22Rv1 (cell line): ENCODE measurements around the gene S1PR1.
"Not testable (repeated sequence)": the region's sequence is repeated elsewhere in the genome, so short reads cannot be mapped to it uniquely, and the experiment has no call there.

Source experiments
- H3K27ac ChIP-seq: fragments of 450-650 bp; 2 replicates; pipeline ENCODE4 v1.5.1; 2017
- CTCF ChIP-seq: fragments of 450-650 bp; IDR thresholded peaks from 2 replicates; pipeline ENCODE4 v1.5.1; 2017; ENCODE audit warnings: mild to moderate bottlenecking
- ZFX ChIP-seq: fragments of 450-650 bp; IDR thresholded peaks from 2 replicates; pipeline ENCODE4 v1.6.1; 2017; ENCODE audit warnings: antibody characterized with exemption, borderline replicate concordance

The S1PR1 gene

DNA sequence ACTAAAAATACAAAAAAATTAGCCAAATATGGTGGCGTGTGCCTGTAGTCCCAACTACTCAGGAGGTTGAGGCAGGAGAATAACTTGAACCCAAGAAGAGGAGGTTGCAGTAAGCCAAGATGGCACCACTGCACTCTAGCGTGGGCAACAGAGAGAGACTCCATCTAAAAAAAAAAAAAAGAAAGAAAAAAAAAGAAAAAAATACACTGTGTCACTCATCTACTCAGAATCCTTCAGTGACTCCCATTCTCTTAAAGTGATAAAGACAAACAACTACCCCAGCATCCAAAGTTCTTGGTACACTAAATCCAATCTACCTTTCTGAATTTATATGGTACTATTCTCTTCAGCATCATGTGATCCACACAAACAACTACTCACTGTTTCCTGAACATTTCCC is 40.2 kb upstream of the S1PR1 start:
- no peak overlapping the region for H3K27ac ChIP-seq
- no peak for TF ChIP-seq ZFX
- no peak for TF ChIP-seq CTCF

GRCh38 chr1:101198842-101199636 is 37.8 kb upstream of the S1PR1 start:
- no peak overlapping the region for H3K27ac ChIP-seq
- TF ChIP-seq ZFX (no peak), CTCF (no peak)

DNA sequence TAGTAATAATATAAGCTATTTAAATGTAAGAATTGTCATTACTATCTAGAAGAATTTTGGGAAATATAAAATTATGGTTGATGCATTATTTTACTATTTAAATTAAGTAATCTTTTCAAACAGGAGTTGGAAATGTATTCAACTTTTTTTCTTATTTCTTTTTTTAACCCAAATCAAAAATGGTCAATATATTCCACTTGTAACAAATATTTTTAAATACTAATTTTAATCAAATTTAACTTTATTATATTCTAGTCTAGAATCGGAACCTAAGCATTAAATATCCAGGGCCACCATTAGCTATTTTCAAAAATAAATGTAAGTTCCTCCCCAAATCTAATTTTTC is 37.2 kb upstream of the S1PR1 start:
- H3K27ac ChIP-seq = no peak overlapping the region
- no peak for TF ChIP-seq CTCF
- TF ChIP-seq ZFX = no peak

DNA sequence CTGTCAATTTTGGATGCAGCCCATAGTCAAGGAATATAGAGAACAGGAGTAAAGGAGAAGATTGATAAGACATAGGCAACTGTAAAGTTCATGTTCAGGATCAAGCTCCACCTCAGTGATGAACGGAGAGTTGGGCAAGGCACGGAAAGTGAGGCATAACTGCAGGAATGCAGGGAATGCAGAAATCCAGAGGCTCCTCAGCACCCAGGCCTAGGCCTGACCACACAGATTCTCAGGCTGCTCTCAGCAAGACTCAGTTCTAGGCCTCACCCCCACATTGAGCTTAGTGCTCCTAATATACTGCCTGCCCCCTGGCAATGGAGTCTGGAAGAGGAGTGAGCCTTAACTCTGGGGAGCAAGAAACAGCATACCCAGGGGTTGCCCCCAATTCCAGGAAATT is 36.3 kb upstream of the S1PR1 start:
- no peak overlapping the region for H3K27ac ChIP-seq
- TF ChIP-seq CTCF (no peak), ZFX (no peak)

DNA sequence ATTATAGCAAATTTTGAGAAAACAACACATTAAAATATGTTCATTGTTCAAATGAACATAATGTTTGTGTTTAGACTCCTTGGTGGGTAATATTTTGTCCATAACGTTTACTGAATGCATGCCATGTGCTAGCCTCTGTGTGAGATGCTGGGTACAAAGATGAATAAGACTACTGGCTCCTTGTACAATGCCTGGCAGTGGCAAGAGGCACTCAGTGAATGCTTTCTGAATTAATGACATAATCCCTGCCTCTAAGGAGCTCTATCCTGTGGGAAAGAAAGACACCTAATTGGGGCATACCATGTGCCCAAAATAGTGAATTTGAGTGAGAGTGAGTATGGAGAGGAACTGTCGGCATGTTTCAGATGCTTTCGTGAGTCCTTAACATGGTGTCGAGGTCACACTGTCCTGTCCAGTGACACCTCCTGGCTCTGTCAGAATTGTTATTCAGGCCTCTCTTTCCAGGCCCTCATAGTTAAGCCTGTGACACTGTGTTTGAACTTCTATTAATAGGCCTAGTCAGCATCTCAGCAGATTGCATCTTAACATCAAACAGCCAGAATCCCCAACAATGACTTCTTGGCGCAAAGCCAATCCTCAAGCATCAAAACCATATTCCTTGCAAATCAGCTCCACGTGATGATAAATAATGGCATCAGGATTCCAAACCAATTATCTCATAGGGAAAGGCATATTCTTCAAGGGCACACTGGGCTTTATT is 32.8 kb upstream of the S1PR1 start:
- H3K27ac ChIP-seq = no peak overlapping the region
- no peak for TF ChIP-seq ZFX
- TF ChIP-seq CTCF = no peak

GRCh38 chr1:101205457-101205856 is 31.4 kb upstream of the S1PR1 start:
- TF ChIP-seq CTCF = no peak
- TF ChIP-seq ZFX = no peak
- H3K27ac ChIP-seq = no peak overlapping the region

- H3K27ac ChIP-seq = not testable (repeated sequence)
Observed at GRCh38 chr1:101206139-101206538, 30.7 kb upstream of the S1PR1 start.

DNA sequence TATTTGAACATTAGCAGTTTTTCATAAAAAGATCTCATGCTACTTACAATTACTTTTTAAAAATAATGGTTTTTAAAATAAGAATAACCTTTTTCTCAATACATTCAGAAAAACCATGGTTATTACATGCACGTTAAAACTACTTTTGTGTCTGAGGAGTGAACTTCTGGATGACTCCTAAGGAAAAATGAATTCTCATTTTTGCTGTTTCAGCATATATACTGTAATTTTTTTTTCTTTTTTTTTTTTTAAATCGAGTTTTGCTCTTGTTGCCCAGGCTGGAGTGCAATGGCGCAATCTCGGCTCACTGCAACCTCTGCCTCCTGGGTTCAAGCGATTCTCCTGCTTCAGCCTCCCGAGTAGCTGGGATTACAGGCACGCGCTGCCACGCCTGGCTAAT is 29.5 kb upstream of the S1PR1 start:
- not testable (repeated sequence) for H3K27ac ChIP-seq
